Measurements from ENCODE around the gene AGBL4. TPM values are rescaled to one million over a fixed set of nuclear protein-coding genes. Genes with fewer than 3 reads are reported as not detected.

The AGBL4 gene
- total and polyA plus RNA-seq, 11 donors, result 0.40 to 1.4 (median 0.54) TPM; not detected in 3

DNA sequence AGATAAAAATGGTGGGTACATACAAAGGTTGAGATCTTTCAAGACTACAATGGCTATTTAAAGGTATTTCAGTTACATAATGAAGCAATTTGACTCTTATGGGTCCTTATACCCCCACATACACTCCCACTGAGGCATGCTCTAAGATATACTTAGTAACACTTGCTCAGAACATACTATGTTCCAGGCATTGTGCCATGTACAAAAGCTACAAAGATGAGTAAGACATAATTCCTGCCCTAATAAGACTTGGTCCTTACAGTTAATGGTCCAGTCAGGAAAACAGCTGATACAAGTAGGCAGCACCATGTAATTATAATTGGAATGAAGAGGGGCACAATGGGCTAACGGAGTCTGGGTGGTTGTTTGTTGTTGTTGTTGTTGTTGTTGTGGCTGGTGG, 1080.4 kb downstream of the AGBL4 start:
- H3K4me3 ChIP-seq, result no peak overlapping the region
- no peaks in the 10 kb centered on the region for H3K27me3 ChIP-seq
- intact Hi-C loops (cut with DNase I), result no loop called here
- no peaks in the 10 kb centered on the region for H3K36me3 ChIP-seq
- no peaks in the 10 kb centered on the region for H3K9me3 ChIP-seq
- peaks cover 0 to 4% (median 0%) of the 10 kb centered on the region in 12 donors for H3K4me1 ChIP-seq
- no peak overlapping the region for H3K27ac ChIP-seq
- peak; percentile 61 to 88 (median 73) for ATAC-seq
- TF ChIP-seq, protein P1, sequence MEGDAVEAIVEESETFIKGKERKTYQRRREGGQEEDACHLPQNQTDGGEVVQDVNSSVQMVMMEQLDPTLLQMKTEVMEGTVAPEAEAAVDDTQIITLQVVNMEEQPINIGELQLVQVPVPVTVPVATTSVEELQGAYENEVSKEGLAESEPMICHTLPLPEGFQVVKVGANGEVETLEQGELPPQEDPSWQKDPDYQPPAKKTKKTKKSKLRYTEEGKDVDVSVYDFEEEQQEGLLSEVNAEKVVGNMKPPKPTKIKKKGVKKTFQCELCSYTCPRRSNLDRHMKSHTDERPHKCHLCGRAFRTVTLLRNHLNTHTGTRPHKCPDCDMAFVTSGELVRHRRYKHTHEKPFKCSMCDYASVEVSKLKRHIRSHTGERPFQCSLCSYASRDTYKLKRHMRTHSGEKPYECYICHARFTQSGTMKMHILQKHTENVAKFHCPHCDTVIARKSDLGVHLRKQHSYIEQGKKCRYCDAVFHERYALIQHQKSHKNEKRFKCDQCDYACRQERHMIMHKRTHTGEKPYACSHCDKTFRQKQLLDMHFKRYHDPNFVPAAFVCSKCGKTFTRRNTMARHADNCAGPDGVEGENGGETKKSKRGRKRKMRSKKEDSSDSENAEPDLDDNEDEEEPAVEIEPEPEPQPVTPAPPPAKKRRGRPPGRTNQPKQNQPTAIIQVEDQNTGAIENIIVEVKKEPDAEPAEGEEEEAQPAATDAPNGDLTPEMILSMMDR (IDR thresholded peaks at IDR 0.05), result no peak
- TF ChIP-seq POLR2A (IDR thresholded peaks at IDR 0.05), result no peak
- no peak for DNase-seq
- 75 to 93% (median 87%) methylated on average over 1 of the region's 1 CpG for WGBS, 4 donors

DNA sequence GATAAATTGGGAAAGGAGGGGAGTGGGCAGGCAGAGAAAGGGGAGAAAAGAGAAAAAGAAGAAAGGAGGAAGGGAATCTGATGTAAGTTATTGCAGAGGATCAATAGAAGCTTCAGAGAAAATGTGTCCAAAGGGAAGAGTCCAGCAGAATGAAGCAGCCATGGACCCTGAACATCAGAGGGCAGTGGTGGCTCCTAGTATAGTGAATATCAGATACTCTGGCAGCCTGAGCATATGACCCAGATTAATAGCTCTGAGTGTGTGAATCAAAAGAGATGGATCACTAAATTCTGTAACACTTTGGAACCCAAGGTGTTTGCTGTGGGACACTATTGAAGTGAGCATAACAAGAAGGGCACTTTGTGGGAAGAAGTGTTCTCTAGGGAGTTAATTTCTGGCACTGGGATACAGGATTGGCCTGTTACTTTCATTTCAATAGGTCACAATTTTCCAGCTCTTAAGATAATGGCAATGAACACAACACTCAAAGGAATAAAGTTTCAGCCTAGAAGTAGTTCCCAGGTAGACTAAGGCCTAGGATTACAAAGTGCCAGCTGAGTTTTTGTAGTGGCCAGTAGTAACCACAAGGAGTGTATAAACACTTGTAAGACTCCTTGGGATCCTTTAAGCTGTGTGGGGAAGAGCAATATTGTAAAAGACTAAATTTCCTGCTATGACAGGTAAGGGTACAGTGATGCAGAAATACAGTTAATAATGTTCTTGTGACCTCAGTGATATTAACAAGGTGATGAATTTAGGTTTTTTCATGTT, 1082.6 kb downstream of the AGBL4 start:
- Histone ChIP-seq H3K4me1 (peaks cover 0 to 4% (median 0%) of the 10 kb centered on the region in 12 donors), H3K36me3 (no peaks in the 10 kb centered on the region), H3K4me3 (no peak overlapping the region), H3K27ac (no peak overlapping the region), H3K27me3 (no peaks in the 10 kb centered on the region), H3K9me3 (no peaks in the 10 kb centered on the region)
- DNase-seq (no peak), ATAC-seq (no peak)
- no peak for TF ChIP-seq POLR2A (IDR thresholded peaks at IDR 0.05)
- TF ChIP-seq, protein P1 (IDR thresholded peaks at IDR 0.05), result no peak
- intact Hi-C loops (cut with DNase I), result no loop called here

DNA sequence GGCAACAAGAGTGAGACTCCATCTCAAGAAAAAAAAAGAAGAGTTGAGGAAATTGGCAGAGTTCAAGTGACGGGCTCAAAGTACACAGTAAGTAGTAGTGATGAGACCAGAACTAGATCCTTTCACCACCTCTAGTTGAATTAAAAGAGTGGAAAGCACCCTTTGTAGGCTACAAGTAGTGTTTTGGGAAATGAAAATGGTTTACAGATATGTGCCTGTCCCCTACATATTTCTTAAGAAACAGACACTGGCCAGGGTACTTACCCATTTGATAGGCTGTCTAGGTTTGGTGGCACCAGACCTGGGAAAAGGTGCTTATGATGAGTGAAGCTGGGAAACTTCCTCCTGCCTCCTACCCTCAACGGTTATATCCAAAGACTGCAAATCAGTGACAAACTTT, 1083.4 kb downstream of the AGBL4 start:
- TF ChIP-seq POLR2A (IDR thresholded peaks at IDR 0.05), result no peak
- TF ChIP-seq, protein P1 (IDR thresholded peaks at IDR 0.05), result no peak
- H3K27me3 ChIP-seq, result no peaks in the 10 kb centered on the region
- H3K4me1 ChIP-seq, result peaks cover 0 to 4% (median 0%) of the 10 kb centered on the region in 12 donors
- H3K36me3 ChIP-seq, result no peaks in the 10 kb centered on the region
- no peaks in the 10 kb centered on the region for H3K9me3 ChIP-seq
- intact Hi-C loops (cut with DNase I), result no loop called here
- no peak overlapping the region for H3K4me3 ChIP-seq
- ATAC-seq, result no peak
- no peak for DNase-seq
- 85 to 94% (median 87%) methylated on average over 2 of the region's 2 CpGs for WGBS, 4 donors
- no peak overlapping the region for H3K27ac ChIP-seq

DNA sequence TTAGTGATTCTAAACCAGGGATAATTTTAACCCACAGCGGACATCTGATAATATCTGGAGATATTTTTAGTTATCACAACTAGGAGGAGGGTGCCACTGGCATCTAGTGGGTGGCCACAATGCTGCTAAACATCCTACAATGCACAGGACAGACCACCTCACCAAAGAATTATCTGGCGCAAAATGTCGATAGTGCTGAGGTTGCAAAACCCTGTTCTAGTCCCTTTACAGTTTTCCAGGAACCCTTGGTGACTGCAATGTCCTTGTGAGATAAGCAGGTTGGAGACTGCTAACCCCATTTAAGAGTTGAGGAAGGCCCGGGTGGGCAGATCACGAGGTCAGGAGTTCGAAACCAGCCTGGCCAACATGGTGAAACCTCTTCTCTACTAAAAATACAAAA, 1083.9 kb downstream of the AGBL4 start:
- no peak for ATAC-seq
- H3K4me1 ChIP-seq, result peaks cover 0 to 4% (median 0%) of the 10 kb centered on the region in 12 donors
- no peak overlapping the region for H3K4me3 ChIP-seq
- H3K9me3 ChIP-seq, result no peaks in the 10 kb centered on the region
- 83 to 89% (median 88%) methylated on average over 6 of the region's 6 CpGs for WGBS, 4 donors
- intact Hi-C loops (cut with DNase I), result no loop called here
- peaks cover 0 to 4% (median 0%) of the 10 kb centered on the region in 9 donors for H3K27me3 ChIP-seq
- no peaks in the 10 kb centered on the region for H3K36me3 ChIP-seq
- no peak for DNase-seq
- no peak for TF ChIP-seq POLR2A (IDR thresholded peaks at IDR 0.05)
- TF ChIP-seq, protein P1 (IDR thresholded peaks at IDR 0.05), result no peak
- no peak overlapping the region for H3K27ac ChIP-seq

Measured in heart left ventricle (tissue), 16 donors.